WTC11 (cell line): ENCODE measurements around the gene ARHGAP8.

Experiments
- CTCF ChIP-seq: fragments of 200-600 bp; IDR thresholded peaks from 2 replicates; pipeline ENCODE4 v1.8.0; 2022; ENCODE audit warnings: antibody characterized with exemption
- FOXK1 ChIP-seq: sonication (generic); formaldehyde crosslinking; IDR thresholded peaks from 2 replicates; pipeline ENCODE4 v1.8.0; 2022; ENCODE audit warnings: mild to moderate bottlenecking, moderate library complexity, missing genetic modification reagents
- SMAD3 ChIP-seq: sonication (generic); formaldehyde crosslinking; IDR thresholded peaks from 2 replicates; pipeline ENCODE4 v1.8.0; 2022; ENCODE audit warnings: missing genetic modification reagents, mild to moderate bottlenecking, borderline replicate concordance
- ZBTB43 ChIP-seq: sonication (generic); formaldehyde crosslinking; IDR thresholded peaks from 2 replicates; pipeline ENCODE4 v1.8.1; 2023; ENCODE audit warnings: mild to moderate bottlenecking, missing genetic modification reagents

GRCh38 chr22:44870021-44870420 is 117.6 kb downstream of the ARHGAP8 start:
- TF ChIP-seq CTCF: no peak
- no peak for TF ChIP-seq SMAD3
- no peak for TF ChIP-seq FOXK1 (CRISPR knock-in tag)
- no peak for TF ChIP-seq ZBTB43
